Endodermal cell (in vitro differentiated cells): ENCODE data around the gene TSGA10. TPM values are rescaled to one million over a fixed set of nuclear protein-coding genes. Genes with fewer than 3 reads are reported as not detected.
"Not testable (repeated sequence)": the region's sequence is repeated elsewhere in the genome, so short reads cannot be mapped to it uniquely, and the experiment has no call there.

ENCODE experiments used
- DNase-seq: peaks from one replicate; pipeline ENCODE4 v3.0.0-alpha.2; 2017
- H3K27ac ChIP-seq: 2 replicates; pipeline ENCODE4 v1.5.1; 2013; ENCODE audit warnings: mild to moderate bottlenecking, low read depth, low read length, moderate library complexity
- H3K27me3 ChIP-seq: 2 replicates; pipeline ENCODE4 v1.6.1; 2013; ENCODE audit warnings: mild to moderate bottlenecking, low read length, moderate library complexity; ENCODE audit not compliant: insufficient read depth, control insufficient read depth, poor library complexity, severe bottlenecking
- H3K36me3 ChIP-seq: 2 replicates; pipeline ENCODE4 v1.7.0; 2013; ENCODE audit warnings: mild to moderate bottlenecking, low read length, moderate library complexity; ENCODE audit not compliant: control insufficient read depth, insufficient read depth
- H3K4me1 ChIP-seq: one replicate; pipeline ENCODE4 v1.7.0; 2013; ENCODE audit warnings: low read length; ENCODE audit not compliant: control insufficient read depth, insufficient read depth
- H3K4me3 ChIP-seq: 2 replicates; pipeline ENCODE4 v1.5.1; 2013; ENCODE audit warnings: mild to moderate bottlenecking, low read length, moderate library complexity
- H3K9ac ChIP-seq: 2 replicates; pipeline ENCODE4 v1.6.1; 2013; ENCODE audit warnings: mild to moderate bottlenecking, low read length, moderate library complexity; ENCODE audit not compliant: poor library complexity, severe bottlenecking; ENCODE audit errors: extremely low read depth
- H3K9me3 ChIP-seq: 2 replicates; pipeline ENCODE4 v1.6.1; 2013; ENCODE audit warnings: mild to moderate bottlenecking, low read length, moderate library complexity; ENCODE audit not compliant: control insufficient read depth
- H3K27ac Mint-ChIP-seq: 2 replicates; pipeline ENCODE4 v1.8.0; 2020; ENCODE audit warnings: mixed read lengths
- H3K27me3 Mint-ChIP-seq: 2 replicates; pipeline ENCODE4 v1.8.0; 2021; ENCODE audit warnings: mild to moderate bottlenecking, mixed read lengths; ENCODE audit not compliant: insufficient read depth
- H3K36me3 Mint-ChIP-seq: 2 replicates; pipeline ENCODE4 v1.8.0; 2020; ENCODE audit warnings: low read depth, mixed read lengths
- H3K4me1 Mint-ChIP-seq: 2 replicates; pipeline ENCODE4 v1.8.0; 2020; ENCODE audit warnings: mixed read lengths
- H3K4me3 Mint-ChIP-seq: 2 replicates; pipeline ENCODE4 v1.8.0; 2020; ENCODE audit warnings: mild to moderate bottlenecking, moderate library complexity, mixed read lengths
- H3K9me3 Mint-ChIP-seq: 2 replicates; pipeline ENCODE4 v1.8.0; 2020; ENCODE audit warnings: mild to moderate bottlenecking, mixed read lengths
- WGBS, 2 experiments: methylation state at CpG; one replicate each; pipeline versions ENCODE4 v1.1.5 to v1.1.7; 2013; ENCODE audit warnings: missing lambda C conversion rate in 2 of 2, mixed read lengths in 1 of 2; ENCODE audit not compliant: insufficient coverage in 1 of 2, insufficient read length in 1 of 2; 5-methylcytosine and 5-hydroxymethylcytosine counted together
- total RNA-seq, 2 donors: library from RNA; stranded (reverse); fragmentation: NEBNext Ultra II Directional in 1 of 2; extraction: Animal tissue kit (Norgen Biotek cat#: 25700) in 1 of 2; gene quantifications; 2 replicates in 1 of 2; 3 replicates in 1 of 2; pipeline ENCODE4 v1.2.1, GENCODE V29; 2021
- TF ChIP-seq, protein P1 (sequence below): fragments of 200-600 bp; sonication (generic); conservative IDR thresholded peaks from 2 replicates; pipeline ENCODE4 v1.5.0; 2021; ENCODE audit warnings: antibody characterized with exemption, mild to moderate bottlenecking

The TSGA10 gene
- total RNA-seq, 2 donors from 2014 or later = 7.8 to 12.4 TPM

DNA sequence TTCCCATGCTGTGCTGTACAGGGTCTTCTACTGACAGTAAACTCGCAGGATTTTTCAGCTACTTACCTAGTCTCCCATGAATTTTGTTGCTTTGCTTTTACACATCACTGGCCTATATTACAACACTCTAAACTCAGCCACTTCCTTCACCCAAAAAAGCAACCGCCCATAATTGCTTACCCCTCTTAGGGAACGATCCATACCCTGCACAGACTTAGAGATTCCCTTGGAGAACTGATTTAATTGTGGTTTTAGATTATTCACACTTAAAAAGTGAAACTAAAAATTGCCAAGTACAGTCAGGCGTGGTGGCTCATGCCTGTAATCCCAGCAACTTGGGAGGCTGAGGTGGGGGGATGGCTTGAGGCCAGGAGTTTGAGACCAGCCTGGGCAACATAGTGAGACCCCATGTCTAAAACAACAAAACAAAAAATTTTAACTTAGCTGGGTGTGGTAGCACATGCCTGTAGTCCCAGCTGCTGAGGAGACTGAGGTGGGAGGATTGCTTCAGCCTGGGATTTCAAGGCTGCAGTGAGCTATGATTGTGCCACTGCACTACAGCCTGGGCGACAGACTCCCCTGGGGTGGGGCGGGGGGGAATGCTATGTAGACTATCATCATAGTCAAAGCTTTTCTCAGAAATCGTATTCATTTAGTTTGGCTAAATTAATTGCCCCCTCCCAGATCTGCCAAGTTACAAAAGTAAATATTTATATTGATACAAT is 45.5 kb upstream of the TSGA10 start:
- no peaks in the 10 kb centered on the region for H3K4me1 Mint-ChIP-seq
- no peaks in the 10 kb centered on the region for H3K27me3 Mint-ChIP-seq
- no peak overlapping the region for H3K4me3 ChIP-seq
- no peak overlapping the region for H3K9ac ChIP-seq
- H3K4me1 ChIP-seq = no peaks in the 10 kb centered on the region
- no peak overlapping the region for H3K4me3 Mint-ChIP-seq
- H3K9me3 ChIP-seq = peaks cover 14% of the 10 kb centered on the region
- H3K36me3 Mint-ChIP-seq = peaks cover 28% of the 10 kb centered on the region
- TF ChIP-seq, protein P1, sequence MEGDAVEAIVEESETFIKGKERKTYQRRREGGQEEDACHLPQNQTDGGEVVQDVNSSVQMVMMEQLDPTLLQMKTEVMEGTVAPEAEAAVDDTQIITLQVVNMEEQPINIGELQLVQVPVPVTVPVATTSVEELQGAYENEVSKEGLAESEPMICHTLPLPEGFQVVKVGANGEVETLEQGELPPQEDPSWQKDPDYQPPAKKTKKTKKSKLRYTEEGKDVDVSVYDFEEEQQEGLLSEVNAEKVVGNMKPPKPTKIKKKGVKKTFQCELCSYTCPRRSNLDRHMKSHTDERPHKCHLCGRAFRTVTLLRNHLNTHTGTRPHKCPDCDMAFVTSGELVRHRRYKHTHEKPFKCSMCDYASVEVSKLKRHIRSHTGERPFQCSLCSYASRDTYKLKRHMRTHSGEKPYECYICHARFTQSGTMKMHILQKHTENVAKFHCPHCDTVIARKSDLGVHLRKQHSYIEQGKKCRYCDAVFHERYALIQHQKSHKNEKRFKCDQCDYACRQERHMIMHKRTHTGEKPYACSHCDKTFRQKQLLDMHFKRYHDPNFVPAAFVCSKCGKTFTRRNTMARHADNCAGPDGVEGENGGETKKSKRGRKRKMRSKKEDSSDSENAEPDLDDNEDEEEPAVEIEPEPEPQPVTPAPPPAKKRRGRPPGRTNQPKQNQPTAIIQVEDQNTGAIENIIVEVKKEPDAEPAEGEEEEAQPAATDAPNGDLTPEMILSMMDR = no peak
- H3K9me3 Mint-ChIP-seq = peaks cover 23% of the 10 kb centered on the region
- WGBS, 2 experiments = 91 to 100% methylated on average over 2 to 7 of the region's 7 CpGs
- no peak for DNase-seq
- no peak overlapping the region for H3K27ac ChIP-seq
- peaks cover 32% of the 10 kb centered on the region for H3K36me3 ChIP-seq
- no peak overlapping the region for H3K27ac Mint-ChIP-seq
- H3K27me3 ChIP-seq = no peaks in the 10 kb centered on the region

GRCh38 chr2:99198103-99198841 is 43.5 kb upstream of the TSGA10 start:
- Mint-ChIP-seq H3K4me3 (no peak overlapping the region), H3K9me3 (peaks cover 4% of the 10 kb centered on the region), H3K4me1 (no peaks in the 10 kb centered on the region), H3K36me3 (peaks cover 28% of the 10 kb centered on the region), H3K27me3 (no peaks in the 10 kb centered on the region), H3K27ac (no peak overlapping the region)
- WGBS, 2 experiments = 88 to 94% methylated on average over 6 of the region's 6 CpGs
- Histone ChIP-seq H3K9ac (no peak overlapping the region), H3K27me3 (no peaks in the 10 kb centered on the region), H3K9me3 (peaks cover 3% of the 10 kb centered on the region), H3K27ac (no peak overlapping the region), H3K4me3 (no peak overlapping the region), H3K4me1 (no peaks in the 10 kb centered on the region), H3K36me3 (peaks cover 46% of the 10 kb centered on the region)
- TF ChIP-seq, protein P1 = peak; percentile 35
- DNase-seq = no peak

- H3K9me3 Mint-ChIP-seq, H3K4me3 ChIP-seq, H3K27me3 ChIP-seq, H3K4me3 Mint-ChIP-seq, H3K27ac ChIP-seq, H3K27me3 Mint-ChIP-seq, H3K9me3 ChIP-seq, H3K4me1 ChIP-seq, H3K27ac Mint-ChIP-seq, H3K4me1 Mint-ChIP-seq, DNase-seq, H3K9ac ChIP-seq: not testable (repeated sequence)
- WGBS, 2 experiments = 96 to 100% methylated on average over 1 to 4 of the region's 4 CpGs
- peaks cover 69% of the 10 kb centered on the region for H3K36me3 ChIP-seq
- peaks cover 69% of the 10 kb centered on the region for H3K36me3 Mint-ChIP-seq
These were observed 37.6 kb upstream of the TSGA10 start for GRCh38 chr2:99192364-99192763.
